H1 (cell line): ENCODE results near the gene DNAH1. TPM values are rescaled to one million over a fixed set of nuclear protein-coding genes. Genes with fewer than 3 reads are reported as not detected.

Source experiments
- CTCF ChIA-PET: fragments of 300-600 bp; sonication (Branson Sonifier 250); formaldehyde crosslinking; loops from one replicate; lab custom pipeline; 2021; ENCODE audit not compliant: partially characterized antibody; lab: Charles Lee
- POLR2A ChIA-PET: fragments of 300-600 bp; sonication (Branson Sonifier 250); formaldehyde crosslinking; loops from one replicate; lab custom pipeline; 2021; ENCODE audit warnings: inconsistent platforms; ENCODE audit not compliant: partially characterized antibody; lab: Charles Lee
- DNase-seq, 2 experiments: peaks; one replicate each; pipeline versions ENCODE4 v3.0.0 to v3.0.0-alpha.2; 2010 to 2022; ENCODE audit warnings: low spot score in 2 of 2, low read depth in 1 of 2, mixed read lengths in 1 of 2
- FAIRE-seq: peaks from 2 replicates; lab custom pipeline; 2011; peaks lifted over from hg19 to GRCh38; lab: Jason Lieb, UNC
- H2AFZ ChIP-seq: 2 replicates; pipeline ENCODE4 v1.8.1; 2012; ENCODE audit warnings: low read length, inconsistent platforms
- H2AK5ac ChIP-seq: 2 replicates; pipeline ENCODE4 v1.6.1; 2013; ENCODE audit warnings: low read depth, low read length
- H2BK120ac ChIP-seq: replicated peaks from 2 replicates; pipeline ENCODE3; 2013; ENCODE audit warnings: low read depth, low read length, inconsistent platforms
- H2BK12ac ChIP-seq: 2 replicates; pipeline ENCODE4 v1.6.1; 2013; ENCODE audit warnings: low read depth, low read length
- H2BK15ac ChIP-seq: 2 replicates; pipeline ENCODE4 v1.6.1; 2013; ENCODE audit warnings: low read length
- H2BK20ac ChIP-seq: 2 replicates; pipeline ENCODE4 v1.6.1; 2013; ENCODE audit warnings: low read length
- H2BK5ac ChIP-seq: 2 replicates; pipeline ENCODE4 v1.6.1; 2013; ENCODE audit warnings: low read depth, low read length
- H3K14ac ChIP-seq: 2 replicates; pipeline ENCODE4 v1.6.1; 2013; ENCODE audit warnings: inconsistent platforms; ENCODE audit not compliant: insufficient read length
- H3K18ac ChIP-seq: 2 replicates; pipeline ENCODE4 v1.6.1; 2013; ENCODE audit warnings: low read length; ENCODE audit errors: extremely low read depth
- H3K23ac ChIP-seq: 2 replicates; pipeline ENCODE4 v1.6.1; 2013; ENCODE audit warnings: inconsistent platforms; ENCODE audit not compliant: insufficient read length
- H3K23me2 ChIP-seq: 2 replicates; pipeline ENCODE4 v1.6.1; 2013; ENCODE audit warnings: low read depth, low read length
- H3K27ac ChIP-seq: 2 replicates; pipeline ENCODE4 v1.6.1; 2011; ENCODE audit warnings: low read depth, low read length, inconsistent platforms
- H3K27me3 ChIP-seq, 4 experiments: replicated peaks in 1 of 4; 1 replicate in 1 of 4; 2 replicates in 3 of 4; pipeline versions ENCODE4 v1.6.1 to v1.8.1; 2011 to 2013; ENCODE audit warnings: low read length in 3 of 4, mild to moderate bottlenecking in 3 of 4, inconsistent platforms in 2 of 4, mixed read lengths in 2 of 4, moderate library complexity in 1 of 4; ENCODE audit not compliant: control insufficient read depth in 3 of 4, insufficient read depth in 3 of 4; ENCODE audit errors: extremely low read depth in 1 of 4
- H3K36me3 ChIP-seq, 4 experiments: 2 replicates each; pipeline versions ENCODE4 v1.6.1 to v1.8.1; 2011 to 2013; ENCODE audit warnings: mild to moderate bottlenecking in 4 of 4, low read length in 3 of 4, moderate library complexity in 2 of 4, control low read depth in 1 of 4, inconsistent platforms in 1 of 4; ENCODE audit not compliant: insufficient read depth in 4 of 4, control insufficient read depth in 2 of 4
- H3K4ac ChIP-seq: replicated peaks from 2 replicates; pipeline ENCODE3; 2013; ENCODE audit warnings: low read length, low read depth, mixed read lengths, inconsistent platforms; ENCODE audit not compliant: insufficient read length
- H3K4me1 ChIP-seq, 4 experiments: replicated peaks in 1 of 4; 1 replicate in 1 of 4; 2 replicates in 3 of 4; pipeline versions ENCODE4 v1.6.1 to v1.8.1; 2011 to 2013; ENCODE audit warnings: low read length in 3 of 4, inconsistent platforms in 2 of 4, mixed read lengths in 1 of 4; ENCODE audit not compliant: insufficient read depth in 4 of 4, control insufficient read depth in 3 of 4
- H3K4me2 ChIP-seq, 2 experiments: 2 replicates each; pipeline versions ENCODE4 v1.6.1 to v1.8.1; 2011 to 2013; ENCODE audit warnings: low read depth in 2 of 2, low read length in 2 of 2, control low read depth in 1 of 2, inconsistent platforms in 1 of 2, mild to moderate bottlenecking in 1 of 2; ENCODE audit not compliant: insufficient read depth in 1 of 2
- H3K4me3 ChIP-seq, 4 experiments: fragments of 200-600, 300-600 bp in 1 of 4; sonication (generic), shearing (Covaris generic), sonication (Bioruptor Twin) in 1 of 4; 2 replicates each; pipeline versions ENCODE4 v1.5.1 to v1.8.1; 2011 to 2016; ENCODE audit warnings: low read length in 4 of 4, low read depth in 3 of 4, control low read depth in 2 of 4, inconsistent platforms in 2 of 4, mild to moderate bottlenecking in 2 of 4, mixed read lengths in 1 of 4, moderate library complexity in 1 of 4; ENCODE audit not compliant: insufficient read depth in 2 of 4; ENCODE audit errors: extremely low read depth in 1 of 4
- H3K56ac ChIP-seq: replicated peaks from 2 replicates; pipeline ENCODE3; 2013; ENCODE audit warnings: low read depth, mild to moderate bottlenecking, mixed read lengths, low read length, inconsistent platforms; ENCODE audit not compliant: insufficient read length
- H3K79me1 ChIP-seq: 2 replicates; pipeline ENCODE4 v1.6.1; 2013; ENCODE audit warnings: low read depth, low read length, control low read depth
- H3K79me2 ChIP-seq, 2 experiments: 2 replicates each; pipeline versions ENCODE4 v1.6.1 to v1.8.1; 2012 to 2013; ENCODE audit warnings: low read length in 2 of 2, mild to moderate bottlenecking in 2 of 2, inconsistent platforms in 1 of 2; ENCODE audit not compliant: insufficient read depth in 2 of 2, control insufficient read depth in 1 of 2
- H3K9ac ChIP-seq, 4 experiments: replicated peaks in 1 of 4; 1 replicate in 1 of 4; 2 replicates in 3 of 4; pipeline versions ENCODE4 v1.6.1 to v1.8.1; 2011 to 2013; ENCODE audit warnings: low read depth in 3 of 4, low read length in 3 of 4, control low read depth in 2 of 4, mild to moderate bottlenecking in 2 of 4, moderate library complexity in 2 of 4, inconsistent platforms in 1 of 4; ENCODE audit errors: extremely low read depth in 1 of 4
- H3K9me3 ChIP-seq, 2 experiments: 2 replicates each; pipeline versions ENCODE4 v1.6.1 to v1.8.1; 2012 to 2013; ENCODE audit warnings: mild to moderate bottlenecking in 2 of 2, moderate library complexity in 2 of 2, control low read depth in 1 of 2, inconsistent platforms in 1 of 2, low read depth in 1 of 2, low read length in 1 of 2, mixed read lengths in 1 of 2; ENCODE audit not compliant: insufficient read depth in 2 of 2
- H4K20me1 ChIP-seq, 2 experiments: replicated peaks in 1 of 2; 2 replicates each; pipeline versions ENCODE3 to v1.8.1; 2011 to 2013; ENCODE audit warnings: inconsistent platforms in 2 of 2, low read length in 2 of 2, mild to moderate bottlenecking in 1 of 2; ENCODE audit not compliant: insufficient read depth in 2 of 2, control insufficient read depth in 1 of 2
- H4K5ac ChIP-seq: 2 replicates; pipeline ENCODE4 v1.6.1; 2013; ENCODE audit warnings: low read length, low read depth, mixed read lengths, inconsistent platforms; ENCODE audit not compliant: insufficient read length
- H4K8ac ChIP-seq: 2 replicates; pipeline ENCODE4 v1.8.0; 2013; ENCODE audit warnings: mild to moderate bottlenecking, moderate library complexity, low read length, inconsistent platforms; ENCODE audit not compliant: insufficient read depth; ENCODE audit errors: extremely low read depth
- H4K91ac ChIP-seq: replicated peaks from 2 replicates; pipeline ENCODE3; 2013; ENCODE audit warnings: low read length, mixed read lengths, inconsistent platforms; ENCODE audit not compliant: insufficient read length
- CBX5 ChIP-seq: fragments of 300-800, 300-1000 bp; sonication (generic); IDR thresholded peaks from 2 replicates; pipeline ENCODE4 v1.7.1; 2016; ENCODE audit warnings: antibody characterized with exemption, low read length, low read depth
- NRF1 ChIP-seq: IDR thresholded peaks from 2 replicates; pipeline ENCODE4 v1.6.1; 2011; ENCODE audit warnings: mild to moderate bottlenecking, low read depth, low read length, improper control_type of control experiment
- WGBS, 2 experiments: shearing (Covaris generic) in 1 of 2; methylation state at CpG; one replicate each; pipeline versions ENCODE4 v1.1.6 to v1.1.7; 2013 to 2015; ENCODE audit warnings: low lambda C conversion rate in 2 of 2, mixed read lengths in 2 of 2, inconsistent platforms in 1 of 2, low coverage in 1 of 2, missing lambda C conversion rate in 1 of 2; ENCODE audit not compliant: insufficient replicate concordance in 2 of 2, insufficient coverage in 1 of 2, insufficient read length in 1 of 2; ENCODE audit errors: extremely low coverage in 1 of 2, missing lambda C conversion rate in 1 of 2; 5-methylcytosine and 5-hydroxymethylcytosine counted together
- polyA plus RNA-seq, 7 experiments: library from polyadenylated mRNA; depleted of rRNA in 3 of 7; stranded (reverse) in 5 of 7; unstranded in 2 of 7; fragments of >200 nt in 5 of 7; fragments of 200-250 nt in 2 of 7; gene quantifications; 1 replicate in 5 of 7; 2 replicates in 1 of 7; 4 replicates in 1 of 7; pipeline versions ENCODE4 v1.2.1 to v1.2.3, GENCODE V29; 2011 to 2013; ENCODE audit warnings: missing spikeins in 2 of 7, mixed read lengths in 2 of 7
- total RNA-seq: library from RNA; stranded (reverse); fragmentation: NEBNext Ultra II Directional; extraction: Animal tissue kit (Norgen Biotek cat#: 25700); gene quantifications from 2 replicates; pipeline ENCODE4 v1.2.1, GENCODE V29; 2021

DNAH1 gene
- total and polyA plus RNA-seq, 2 of the 8 experiments (the other 6 are each of a cell fraction or from before 2014, with no cell fraction given), result 1.0 to 1.5 TPM

DNA sequence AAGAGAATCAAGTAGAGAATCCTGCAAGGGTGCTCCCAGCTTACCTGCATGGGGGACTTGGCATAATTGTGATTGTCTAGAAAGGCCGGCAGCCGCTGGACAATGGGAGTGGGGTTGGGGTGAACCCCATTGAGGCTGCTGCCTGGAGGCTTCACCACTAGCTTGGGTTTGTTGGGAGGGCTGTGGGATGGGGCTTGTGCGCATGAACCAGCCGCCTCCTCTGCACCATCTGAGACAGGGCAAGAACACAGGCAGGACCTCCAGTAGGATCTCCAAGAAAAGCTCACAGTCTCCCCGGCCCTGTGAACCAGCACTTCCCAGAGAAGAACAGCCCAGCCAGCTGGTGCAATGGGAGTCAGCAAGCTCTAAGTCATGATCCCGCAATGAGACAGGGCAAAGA, 88.9 kb downstream of the DNAH1 start:
- no peak overlapping the region for H3K4ac ChIP-seq
- H3K56ac ChIP-seq, result no peak overlapping the region
- no peak overlapping the region for H3K23ac ChIP-seq
- peaks cover 0 to 7% (median 0%) of the 10 kb centered on the region in 4 experiments; a peak in 2 of 7 replicates for H3K4me1 ChIP-seq
- H4K8ac ChIP-seq, result no peak overlapping the region
- CTCF ChIA-PET, result interaction anchor here (1.5 to 11.1 kb wide), 4 partner anchors 17 to 67 kb away, joined by 3 to 150 read pairs (median 8); no protein-coding TSS in a partner anchor
- H3K27me3 ChIP-seq, result no peaks in the 10 kb centered on the region
- no peak overlapping the region for H3K27ac ChIP-seq
- no peak overlapping the region for H3K4me2 ChIP-seq
- no peak overlapping the region for H3K18ac ChIP-seq
- no peak overlapping the region for H2BK20ac ChIP-seq
- no peak overlapping the region for H2AFZ ChIP-seq
- 96% methylated on average over 6 of the region's 6 CpGs; no CpG with 5 or more reads in 1 of the 2 experiments for WGBS, 2 experiments
- no peak overlapping the region for H2BK15ac ChIP-seq
- H3K9me3 ChIP-seq, result no peaks in the 10 kb centered on the region
- TF ChIP-seq NRF1 (no peak), CBX5 (no peak)
- H3K79me1 ChIP-seq, result peaks cover 4% of the 10 kb centered on the region; the same call in 1 of the 2 replicates
- no peak overlapping the region for H3K4me3 ChIP-seq
- H3K14ac ChIP-seq, result no peak overlapping the region
- H2BK5ac ChIP-seq, result no peak overlapping the region
- H2BK120ac ChIP-seq, result no peak overlapping the region
- H3K23me2 ChIP-seq, result peaks cover 5% of the 10 kb centered on the region; the same call in 1 of the 2 replicates
- H2BK12ac ChIP-seq, result no peak overlapping the region
- FAIRE-seq (no peak), DNase-seq (no peak)
- H4K91ac ChIP-seq, result no peak overlapping the region
- H4K5ac ChIP-seq, result no peak overlapping the region
- no peak overlapping the region for H3K9ac ChIP-seq
- H2AK5ac ChIP-seq, result no peak overlapping the region
- peaks cover 3 to 13% of the 10 kb centered on the region in 2 experiments for H4K20me1 ChIP-seq
- POLR2A ChIA-PET, result interaction anchor here (1.6 to 5.0 kb wide), 2 partner anchors 11 to 13 kb away, joined by 4 to 23 read pairs; no protein-coding TSS in a partner anchor
- H3K79me2 ChIP-seq, result peaks cover 0 to 14% of the 10 kb centered on the region in 2 experiments; a peak in 2 of 4 replicates
- H3K36me3 ChIP-seq, result peaks cover 33 to 63% (median 54%) of the 10 kb centered on the region in 4 experiments
